HG02938 (cell line): ENCODE data around the gene PCDHGA6.
"Not testable (repeated sequence)": the region's sequence is repeated elsewhere in the genome, so short reads cannot be mapped to it uniquely, and the experiment has no call there.

Source experiments
- ATAC-seq: cut with Tn5 transposase; IDR thresholded peaks from one replicate; pipeline ENCODE4 v1.9.1; 2021; ENCODE audit warnings: mild to moderate bottlenecking, moderate library complexity; ENCODE audit not compliant: unreplicated experiment

PCDHGA6 gene

DNA sequence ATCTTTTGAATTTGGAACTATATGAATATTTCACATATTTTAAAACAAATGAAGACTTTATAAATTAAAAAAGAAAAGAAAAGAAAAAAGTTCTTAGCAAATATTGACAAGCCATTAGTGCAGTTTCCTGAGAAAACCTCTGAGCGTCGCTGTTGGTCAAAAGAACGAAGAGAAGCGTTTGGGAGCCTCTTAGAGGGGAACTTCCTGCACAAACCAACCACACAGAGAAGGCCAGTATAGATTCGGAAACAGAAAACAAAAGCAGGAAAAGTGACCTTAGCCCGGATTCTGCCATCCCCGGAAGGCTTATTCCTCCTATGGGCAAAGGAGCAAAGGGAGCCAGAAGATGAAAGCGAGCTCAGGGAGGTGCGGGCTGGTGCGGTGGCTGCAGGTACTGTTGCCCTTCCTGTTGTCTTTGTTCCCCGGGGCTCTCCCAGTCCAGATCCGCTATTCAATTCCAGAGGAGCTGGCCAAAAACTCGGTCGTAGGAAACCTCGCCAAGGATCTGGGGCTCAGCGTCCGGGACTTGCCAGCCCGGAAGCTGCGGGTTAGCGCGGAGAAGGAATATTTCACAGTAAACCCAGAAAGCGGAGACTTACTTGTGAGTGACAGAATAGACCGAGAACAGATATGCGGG is 13.8 kb upstream of the PCDHGA6 start, which contains the start of gene PCDHGB2:
PCDHGB2 (plus strand) TSS at position 205 of the 637 bp plus-strand sequence; CDS start at position 347, 142 bp downstream.
- peak; percentile 78 for ATAC-seq

DNA sequence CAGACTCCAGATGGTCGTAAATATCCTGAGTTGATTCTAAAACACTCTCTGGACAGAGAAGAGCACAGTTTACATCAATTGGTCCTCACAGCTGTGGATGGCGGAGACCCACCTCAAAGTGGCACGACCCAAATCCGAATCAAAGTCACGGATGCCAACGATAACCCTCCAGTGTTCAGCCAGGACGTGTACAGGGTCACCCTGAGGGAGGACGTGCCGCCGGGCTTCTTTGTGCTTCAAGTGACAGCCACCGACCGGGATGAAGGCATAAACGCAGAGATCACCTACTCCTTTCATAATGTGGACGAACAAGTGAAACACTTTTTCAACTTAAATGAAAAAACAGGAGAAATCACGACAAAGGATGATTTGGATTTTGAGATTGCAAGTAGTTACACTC is 13.0 kb upstream of the PCDHGA6 start:
- ATAC-seq: no peak

DNA sequence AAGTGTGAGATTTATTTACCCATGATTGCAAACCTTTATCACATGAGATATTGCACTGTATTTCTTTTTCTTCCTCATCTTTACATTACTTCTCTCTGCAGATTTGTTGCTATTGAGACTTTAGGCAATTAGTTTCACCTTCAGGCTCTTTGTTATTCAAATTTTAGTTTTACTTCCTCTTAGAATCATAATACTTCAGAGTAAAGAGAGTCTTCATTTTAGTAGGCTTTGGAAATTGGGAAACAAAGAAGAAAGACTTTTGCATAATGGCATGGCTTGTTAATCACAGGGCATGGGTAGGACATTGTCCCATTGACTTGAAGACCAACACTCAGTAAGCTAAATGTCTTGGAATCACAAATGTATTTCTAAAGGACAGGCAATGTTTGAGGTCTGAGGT is 11.0 kb upstream of the PCDHGA6 start:
- no peak for ATAC-seq

DNA sequence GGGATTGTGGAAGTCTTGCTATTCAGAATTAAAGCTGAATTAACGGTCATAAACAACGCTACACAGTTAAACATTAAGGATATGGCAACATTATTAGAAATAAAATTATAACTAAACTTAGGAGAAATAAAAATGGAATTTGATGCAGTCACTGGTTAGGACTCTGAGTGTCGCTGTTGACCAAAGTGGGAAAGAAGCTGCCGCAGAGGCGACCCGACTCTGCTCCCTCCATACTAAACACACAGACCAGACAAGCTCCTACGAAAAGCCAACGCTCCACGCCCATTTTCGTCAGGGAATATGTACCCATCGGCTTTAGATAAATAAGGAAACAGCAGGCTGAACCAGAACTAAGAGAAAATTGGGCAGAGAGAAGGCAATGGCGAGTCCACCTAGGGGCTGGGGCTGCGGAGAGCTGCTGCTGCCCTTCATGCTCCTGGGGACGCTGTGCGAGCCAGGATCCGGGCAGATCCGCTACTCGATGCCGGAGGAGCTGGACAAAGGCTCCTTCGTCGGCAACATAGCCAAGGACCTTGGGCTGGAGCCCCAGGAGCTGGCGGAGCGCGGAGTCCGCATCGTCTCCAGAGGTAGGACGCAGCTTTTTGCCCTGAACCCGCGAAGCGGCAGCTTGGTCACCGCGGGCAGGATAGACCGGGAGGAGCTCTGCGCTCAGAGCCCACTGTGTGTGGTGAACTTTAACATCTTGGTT is 9.6 kb upstream of the PCDHGA6 start, which contains the start of gene PCDHGA5:
PCDHGA5 (plus strand) TSS at position 211 of the 709 bp plus-strand sequence; CDS start at position 380, 169 bp downstream.
- no peak for ATAC-seq

DNA sequence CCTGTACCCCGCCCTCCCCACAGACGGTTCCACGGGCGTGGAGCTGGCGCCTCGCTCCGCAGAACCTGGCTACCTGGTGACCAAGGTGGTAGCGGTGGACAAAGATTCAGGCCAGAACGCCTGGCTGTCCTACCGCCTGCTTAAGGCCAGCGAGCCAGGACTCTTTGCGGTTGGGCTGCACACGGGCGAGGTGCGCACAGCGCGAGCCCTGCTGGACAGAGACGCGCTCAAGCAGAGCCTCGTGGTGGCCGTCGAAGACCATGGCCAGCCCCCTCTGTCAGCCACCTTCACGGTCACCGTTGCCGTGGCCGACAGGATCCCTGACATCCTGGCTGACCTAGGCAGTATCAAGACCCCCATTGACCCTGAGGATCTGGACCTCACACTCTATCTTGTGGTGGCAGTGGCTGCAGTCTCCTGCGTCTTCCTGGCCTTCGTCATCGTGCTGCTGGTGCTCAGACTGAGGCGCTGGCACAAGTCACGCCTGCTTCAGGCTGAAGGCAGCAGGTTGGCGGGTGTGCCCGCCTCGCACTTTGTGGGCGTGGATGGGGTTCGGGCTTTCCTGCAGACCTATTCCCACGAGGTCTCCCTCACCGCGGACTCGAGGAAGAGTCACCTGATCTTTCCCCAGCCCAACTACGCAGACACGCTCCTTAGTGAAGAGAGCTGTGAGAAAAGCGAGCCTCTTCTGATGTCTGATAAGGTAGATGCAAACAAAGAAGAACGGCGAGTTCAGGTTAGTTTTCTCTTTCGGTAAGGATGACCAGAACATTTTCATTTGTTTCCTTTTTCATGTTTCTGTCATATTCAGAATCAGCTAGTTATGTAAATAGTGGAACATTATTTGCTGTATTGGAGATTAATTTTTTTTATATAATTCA is 7.4 kb upstream of the PCDHGA6 start:
- no peak for ATAC-seq

DNA sequence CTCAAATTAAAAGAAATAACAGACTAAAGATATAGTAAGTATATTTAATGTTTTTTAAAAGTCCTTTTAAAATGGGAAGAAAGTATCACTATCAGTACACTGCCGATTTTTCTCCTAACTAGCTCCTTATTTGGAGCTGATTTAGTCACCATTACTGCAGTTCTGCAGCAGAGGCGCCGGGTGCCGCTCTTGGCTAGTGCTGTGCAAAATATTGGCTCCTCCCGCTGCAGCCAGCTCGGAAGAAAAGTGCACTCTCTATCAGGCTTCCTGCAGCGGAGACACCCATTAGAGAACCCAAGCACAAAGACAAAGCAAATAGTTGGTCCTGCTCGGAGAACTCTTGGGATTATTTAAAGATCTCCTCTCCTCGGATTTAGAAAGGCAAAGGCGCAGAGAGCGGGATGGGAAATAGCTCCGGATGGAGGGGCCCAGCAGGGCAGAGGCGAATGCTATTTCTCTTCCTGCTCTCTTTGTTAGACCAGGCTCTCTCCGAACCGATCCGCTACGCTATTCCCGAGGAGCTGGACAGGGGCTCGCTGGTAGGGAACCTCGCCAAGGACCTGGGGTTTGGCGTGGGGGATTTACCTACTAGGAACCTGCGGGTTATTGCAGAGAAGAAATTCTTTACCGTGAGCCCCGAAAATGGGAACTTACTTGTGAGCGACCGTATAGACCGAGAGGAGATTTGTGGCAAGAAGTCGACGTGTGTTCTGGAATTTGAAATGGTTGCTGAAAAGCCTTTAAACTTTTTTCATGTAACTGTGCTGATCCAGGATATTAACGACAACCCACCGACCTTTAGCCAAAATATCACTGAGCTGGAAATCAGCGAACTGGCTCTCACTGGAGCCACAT is 3.5 kb upstream of the PCDHGA6 start, which contains the start of gene PCDHGB3:
PCDHGB3 (plus strand) TSS at position 249 of the 855 bp plus-strand sequence; CDS start at position 402, 153 bp downstream.
- peak; percentile 64 for ATAC-seq

DNA sequence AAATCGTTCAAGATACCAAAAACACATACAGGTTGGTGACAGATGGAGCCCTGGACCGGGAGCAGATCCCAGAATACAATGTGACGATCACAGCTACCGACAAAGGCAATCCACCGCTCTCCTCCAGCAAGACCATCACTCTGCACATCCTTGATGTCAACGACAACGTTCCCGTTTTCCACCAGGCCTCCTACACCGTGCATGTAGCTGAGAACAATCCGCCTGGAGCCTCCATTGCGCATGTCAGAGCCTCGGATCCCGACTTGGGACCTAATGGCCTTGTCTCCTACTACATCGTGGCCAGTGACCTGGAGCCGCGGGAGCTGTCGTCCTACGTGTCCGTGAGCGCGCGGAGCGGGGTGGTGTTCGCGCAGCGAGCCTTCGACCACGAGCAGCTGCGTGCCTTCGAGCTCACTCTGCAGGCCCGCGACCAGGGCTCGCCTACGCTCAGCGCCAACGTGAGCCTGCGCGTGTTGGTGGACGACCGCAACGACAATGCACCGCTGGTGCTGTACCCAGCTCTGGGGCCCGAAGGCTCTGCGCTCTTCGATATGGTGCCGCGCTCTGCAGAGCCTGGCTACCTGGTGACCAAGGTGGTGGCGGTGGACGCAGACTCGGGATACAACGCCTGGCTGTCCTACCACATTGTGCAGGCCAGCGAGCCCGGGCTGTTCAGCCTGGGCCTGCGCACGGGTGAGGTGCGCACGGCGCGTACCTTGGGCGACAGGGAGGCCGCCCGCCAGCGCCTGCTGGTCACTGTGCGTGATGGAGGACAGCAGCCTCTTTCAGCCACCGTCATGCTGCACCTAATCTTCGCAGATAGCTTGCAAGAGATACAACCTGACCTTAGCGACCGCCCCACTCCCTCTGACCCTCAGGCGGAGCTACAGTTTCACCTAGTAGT is 1.9 kb upstream of the PCDHGA6 start:
- ATAC-seq: no peak

DNA sequence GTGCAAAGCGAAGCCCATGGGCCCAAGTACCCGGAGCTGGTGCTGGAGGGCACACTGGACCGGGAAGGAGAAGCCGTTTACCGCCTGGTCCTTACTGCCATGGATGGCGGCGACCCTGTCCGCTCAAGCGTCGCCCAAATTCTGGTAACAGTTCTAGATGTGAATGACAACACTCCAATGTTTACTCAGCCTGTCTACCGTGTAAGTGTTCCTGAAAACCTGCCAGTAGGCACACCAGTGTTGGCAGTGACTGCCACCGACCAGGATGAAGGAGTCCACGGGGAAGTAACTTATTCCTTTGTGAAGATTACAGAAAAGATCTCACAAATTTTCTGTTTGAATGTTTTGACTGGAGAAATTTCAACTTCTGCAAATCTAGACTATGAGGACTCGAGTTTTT is 936 bp downstream of the PCDHGA6 start:
- ATAC-seq: no peak

DNA sequence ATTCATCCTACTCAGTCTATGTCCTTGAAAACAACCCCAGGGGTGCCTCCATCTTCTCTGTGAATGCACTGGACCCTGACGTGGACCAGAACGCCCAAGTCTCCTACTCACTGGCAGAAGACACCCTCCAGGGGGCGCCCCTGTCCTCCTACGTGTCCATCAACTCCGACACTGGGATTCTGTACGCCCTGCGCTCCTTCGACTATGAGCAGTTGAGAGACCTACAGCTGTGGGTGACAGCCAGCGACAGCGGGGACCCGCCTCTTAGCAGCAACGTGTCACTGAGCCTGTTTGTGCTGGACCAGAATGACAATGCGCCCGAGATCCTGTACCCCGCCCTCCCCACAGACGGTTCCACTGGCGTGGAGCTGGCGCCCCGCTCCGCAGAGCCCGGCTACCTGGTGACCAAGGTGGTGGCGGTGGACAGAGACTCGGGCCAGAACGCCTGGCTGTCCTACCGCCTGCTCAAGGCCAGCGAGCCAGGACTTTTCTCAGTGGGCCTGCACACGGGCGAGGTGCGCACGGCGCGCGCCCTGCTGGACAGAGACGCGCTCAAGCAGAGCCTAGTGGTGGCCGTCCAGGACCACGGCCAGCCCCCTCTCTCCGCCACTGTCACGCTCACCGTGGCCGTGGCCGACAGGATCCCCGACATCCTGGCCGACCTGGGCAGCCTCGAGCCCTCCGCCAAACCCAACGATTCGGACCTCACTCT is 1.9 kb downstream of the PCDHGA6 start:
- ATAC-seq: not testable (repeated sequence)

DNA sequence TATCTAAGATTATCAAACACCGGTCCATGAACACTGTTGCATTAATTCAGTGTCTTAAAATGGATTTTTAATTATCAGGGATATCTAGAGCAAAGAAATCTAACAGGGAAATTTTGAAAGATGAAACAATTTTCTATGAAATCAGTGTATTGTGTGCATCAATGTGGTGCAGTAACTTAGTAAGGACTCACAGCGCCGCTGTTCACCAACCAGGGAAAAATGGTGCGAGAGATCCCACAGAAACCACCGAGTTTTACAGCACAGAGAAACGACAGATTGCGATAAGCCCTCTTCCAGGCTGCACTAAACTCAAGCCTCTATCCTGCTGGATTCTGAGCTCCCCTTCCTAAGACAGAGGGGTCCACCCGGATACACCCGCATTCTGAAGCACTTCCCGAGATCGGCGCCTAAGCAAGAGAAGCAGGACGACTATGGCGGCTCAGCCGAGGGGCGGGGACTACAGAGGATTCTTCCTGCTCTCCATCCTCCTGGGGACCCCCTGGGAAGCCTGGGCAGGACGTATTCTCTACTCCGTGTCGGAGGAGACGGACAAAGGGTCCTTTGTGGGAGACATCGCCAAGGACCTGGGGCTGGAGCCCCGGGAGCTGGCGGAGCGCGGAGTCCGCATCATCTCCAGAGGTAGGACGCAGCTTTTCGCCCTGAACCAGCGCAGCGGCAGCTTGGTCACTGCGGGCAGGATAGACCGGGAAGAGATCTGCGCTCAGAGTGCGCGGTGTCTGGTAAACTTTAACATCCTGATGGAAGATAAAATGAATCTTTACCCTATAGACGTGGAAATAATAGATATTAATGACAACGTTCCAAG is 9.0 kb downstream of the PCDHGA6 start, which contains the start of gene PCDHGA7:
PCDHGA7 (plus strand) TSS at position 274 of the 826 bp plus-strand sequence; CDS start at position 432, 158 bp downstream.
- ATAC-seq: no peak

DNA sequence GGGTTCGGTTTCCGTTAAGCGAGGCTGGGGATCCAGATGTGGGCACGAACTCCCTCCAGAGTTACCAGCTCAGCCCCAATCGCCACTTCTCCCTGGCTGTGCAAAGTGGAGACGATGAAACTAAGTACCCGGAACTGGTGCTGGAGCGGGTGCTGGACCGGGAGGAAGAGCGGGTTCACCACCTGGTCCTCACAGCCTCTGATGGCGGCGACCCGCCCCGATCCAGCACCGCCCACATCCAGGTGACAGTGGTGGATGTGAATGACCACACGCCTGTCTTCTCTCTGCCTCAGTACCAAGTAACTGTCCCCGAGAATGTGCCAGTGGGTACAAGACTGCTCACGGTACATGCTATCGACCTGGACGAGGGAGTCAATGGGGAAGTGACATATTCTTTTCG is 9.7 kb downstream of the PCDHGA6 start:
- ATAC-seq: no peak

DNA sequence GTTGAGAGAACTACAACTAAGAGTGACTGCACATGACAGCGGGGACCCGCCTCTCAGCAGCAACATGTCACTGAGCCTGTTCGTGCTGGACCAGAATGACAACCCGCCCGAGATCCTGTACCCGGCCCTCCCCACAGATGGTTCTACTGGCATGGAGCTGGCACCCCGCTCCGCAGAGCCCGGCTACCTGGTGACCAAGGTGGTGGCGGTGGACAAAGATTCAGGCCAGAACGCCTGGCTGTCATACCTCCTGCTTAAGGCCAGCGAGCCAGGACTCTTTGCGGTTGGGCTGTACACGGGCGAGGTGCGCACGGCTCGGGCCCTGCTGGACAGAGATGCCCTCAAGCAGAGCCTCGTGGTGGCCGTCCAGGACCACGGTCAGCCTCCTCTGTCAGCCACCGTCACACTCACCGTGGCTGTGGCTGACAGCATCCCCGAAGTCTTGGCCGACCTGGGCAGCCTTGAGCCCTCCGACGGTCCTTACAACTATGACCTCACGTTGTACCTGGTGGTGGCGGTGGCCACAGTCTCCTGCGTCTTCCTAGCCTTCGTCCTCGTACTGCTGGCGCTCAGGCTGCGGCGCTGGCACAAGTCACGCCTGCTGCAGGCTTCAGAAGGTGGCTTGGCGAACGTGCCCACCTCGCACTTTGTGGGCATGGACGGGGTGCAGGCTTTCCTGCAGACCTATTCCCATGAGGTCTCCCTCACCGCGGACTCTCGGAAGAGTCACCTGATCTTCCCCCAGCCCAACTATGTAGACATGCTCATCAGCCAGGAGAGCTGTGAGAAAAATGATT is 11.0 kb downstream of the PCDHGA6 start:
- ATAC-seq: no peak

DNA sequence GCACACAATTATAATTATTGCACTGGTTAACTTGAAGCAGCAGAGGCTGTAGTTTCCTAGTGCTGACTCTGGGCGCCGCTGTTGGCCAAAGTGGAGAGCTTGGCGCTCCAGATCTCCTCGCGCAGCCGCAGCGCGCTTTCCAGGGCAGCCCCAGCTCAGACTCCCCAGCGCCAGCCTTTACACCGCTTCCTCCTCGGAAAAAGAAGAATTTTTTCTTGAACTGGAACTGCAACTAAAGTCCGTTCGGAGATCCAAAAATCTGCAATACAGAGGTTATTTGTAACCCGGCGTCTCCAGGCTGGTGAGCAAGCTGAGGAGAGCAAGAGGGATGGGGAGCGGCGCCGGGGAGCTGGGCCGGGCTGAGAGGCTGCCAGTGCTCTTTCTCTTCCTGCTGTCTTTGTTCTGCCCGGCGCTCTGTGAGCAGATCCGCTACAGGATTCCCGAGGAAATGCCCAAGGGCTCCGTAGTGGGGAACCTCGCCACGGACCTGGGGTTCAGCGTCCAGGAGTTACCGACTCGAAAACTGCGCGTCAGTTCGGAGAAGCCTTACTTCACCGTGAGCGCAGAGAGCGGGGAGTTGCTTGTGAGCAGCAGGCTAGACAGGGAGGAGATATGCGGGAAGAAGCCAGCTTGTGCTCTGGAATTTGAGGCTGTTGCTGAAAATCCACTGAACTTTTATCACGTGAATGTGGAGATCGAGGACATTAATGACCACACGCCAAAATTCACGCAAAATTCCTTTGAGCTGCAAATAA is 14.0 kb downstream of the PCDHGA6 start, which contains the start of gene PCDHGB4:
PCDHGB4 (plus strand) TSS at position 142 of the 755 bp plus-strand sequence; CDS start at position 329, 187 bp downstream.
- ATAC-seq: not testable (repeated sequence)

DNA sequence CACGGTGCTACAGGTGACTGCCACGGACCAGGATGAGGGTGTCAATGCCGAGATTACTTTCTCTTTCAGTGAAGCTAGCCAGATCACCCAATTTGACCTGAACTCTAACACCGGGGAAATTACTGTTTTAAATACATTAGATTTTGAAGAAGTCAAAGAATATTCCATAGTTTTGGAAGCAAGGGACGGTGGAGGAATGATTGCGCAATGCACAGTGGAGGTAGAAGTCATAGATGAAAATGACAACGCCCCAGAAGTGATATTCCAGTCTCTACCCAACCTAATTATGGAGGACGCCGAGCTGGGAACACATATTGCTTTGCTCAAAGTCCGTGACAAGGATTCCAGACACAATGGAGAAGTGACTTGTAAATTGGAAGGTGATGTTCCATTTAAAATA is 15.0 kb downstream of the PCDHGA6 start:
- ATAC-seq: no peak

DNA sequence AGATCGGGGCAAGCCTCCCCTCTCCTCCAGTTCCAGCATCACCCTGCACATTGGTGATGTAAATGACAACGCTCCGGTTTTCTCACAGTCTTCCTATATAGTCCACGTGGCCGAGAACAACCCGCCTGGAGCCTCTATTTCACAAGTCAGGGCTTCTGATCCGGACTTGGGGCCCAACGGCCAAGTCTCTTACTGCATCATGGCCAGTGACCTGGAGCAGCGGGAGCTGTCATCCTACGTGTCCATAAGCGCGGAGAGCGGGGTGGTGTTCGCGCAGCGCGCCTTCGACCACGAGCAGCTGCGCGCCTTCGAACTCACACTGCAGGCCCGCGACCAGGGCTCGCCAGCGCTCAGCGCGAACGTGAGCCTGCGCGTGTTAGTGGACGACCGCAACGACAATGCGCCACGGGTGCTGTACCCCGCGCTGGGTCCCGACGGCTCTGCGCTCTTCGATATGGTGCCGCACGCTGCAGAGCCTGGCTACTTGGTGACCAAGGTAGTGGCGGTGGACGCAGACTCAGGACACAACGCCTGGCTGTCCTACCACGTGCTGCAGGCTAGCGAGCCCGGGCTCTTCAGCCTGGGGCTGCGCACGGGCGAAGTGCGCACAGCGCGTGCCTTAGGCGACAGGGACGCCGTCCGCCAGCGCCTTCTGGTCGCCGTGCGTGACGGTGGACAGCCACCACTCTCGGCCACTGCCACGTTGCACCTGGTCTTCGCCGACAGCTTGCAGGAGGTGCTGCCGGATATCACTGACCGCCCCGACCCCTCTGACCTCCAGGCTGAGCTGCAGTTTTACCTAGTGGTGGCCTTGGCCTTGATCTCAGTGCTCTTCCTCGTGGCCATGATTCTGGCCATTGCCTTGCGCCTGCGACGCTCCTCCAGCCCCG is 15.7 kb downstream of the PCDHGA6 start:
- ATAC-seq: no peak
